BJ (cell line): ENCODE results near the gene SOX4. TPM values are rescaled to one million over a fixed set of nuclear protein-coding genes. Genes with fewer than 3 reads are reported as not detected.
A peak's percentile ranks its signal among the peaks of the same experiment; 100 is the strongest.

ENCODE experiments used
- CTCF ChIA-PET: fragments of 350-600 bp; formaldehyde crosslinking; extraction: SDS; loops from one replicate; lab custom pipeline; 2021; ENCODE audit warnings: antibody characterized with exemption, inconsistent platforms; lab: Yijun Ruan, JAX
- POLR2A ChIA-PET: fragments of 300-600 bp; sonication (Branson Sonifier 250); formaldehyde crosslinking; extraction: SDS; loops from one replicate; lab custom pipeline; 2021; ENCODE audit warnings: antibody characterized with exemption; lab: Charles Lee
- DNase-seq: peaks from one replicate; pipeline ENCODE4 v3.0.0-alpha.2; 2011; ENCODE audit warnings: low read depth
- H3K27me3 ChIP-seq: 2 replicates; pipeline ENCODE4 v1.6.0; 2011; ENCODE audit warnings: low read length; ENCODE audit not compliant: control insufficient read depth, insufficient read depth
- H3K36me3 ChIP-seq: 2 replicates; pipeline ENCODE4 v1.5.1; 2011; ENCODE audit warnings: low read length; ENCODE audit not compliant: control insufficient read depth, insufficient read depth
- H3K4me3 ChIP-seq: 2 replicates; pipeline ENCODE4 v1.5.1; 2011; ENCODE audit warnings: low read depth, mild to moderate bottlenecking, control low read depth, low read length
- polyA plus RNA-seq: library from polyadenylated mRNA; depleted of rRNA; stranded (reverse); fragments of >200 nt; gene quantifications from 2 replicates; pipeline ENCODE4 v1.2.3, GENCODE V29; 2011
- small RNA-seq: library from RNA; depleted of rRNA; stranded (forward); fragments of <200 nt; gene quantifications from one replicate; pipeline ENCODE3, GENCODE V24; 2012; ENCODE audit warnings: low replicate concordance, low read depth; ENCODE audit not compliant: insufficient read length
- TF ChIP-seq, protein P1 (sequence below): IDR thresholded peaks from 2 replicates; pipeline ENCODE4 v1.5.1; 2011; ENCODE audit warnings: low read depth, mild to moderate bottlenecking, control low read depth, inconsistent platforms, low read length, moderate library complexity; ENCODE audit not compliant: insufficient read depth

Gene SOX4
- polyA plus RNA-seq, 1 experiment: 2.4 TPM

DNA sequence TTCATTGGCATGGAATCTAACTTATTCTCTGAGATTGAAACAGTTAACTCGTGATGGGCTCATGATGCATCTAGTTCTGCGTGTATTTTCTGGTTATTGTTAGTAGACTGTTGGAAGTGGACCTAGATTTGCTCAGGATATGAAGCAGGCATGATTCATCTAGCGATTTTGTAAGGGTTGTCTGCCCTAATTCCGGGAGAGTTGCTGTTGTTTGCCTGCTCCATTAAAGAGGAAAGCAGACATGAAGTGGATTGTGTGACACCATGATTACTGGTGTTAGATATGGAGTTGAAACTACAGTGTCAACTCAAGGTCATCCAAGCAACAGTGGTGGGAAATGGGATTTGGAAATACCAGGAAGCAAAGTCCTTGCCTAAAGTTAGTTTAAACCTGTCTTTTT, 41.0 kb downstream of the SOX4 start:
- CTCF ChIA-PET: no interaction called here
- Histone ChIP-seq H3K4me3 (no peak overlapping the region), H3K36me3 (no peaks in the 10 kb centered on the region), H3K27me3 (no peaks in the 10 kb centered on the region)
- TF ChIP-seq, protein P1, sequence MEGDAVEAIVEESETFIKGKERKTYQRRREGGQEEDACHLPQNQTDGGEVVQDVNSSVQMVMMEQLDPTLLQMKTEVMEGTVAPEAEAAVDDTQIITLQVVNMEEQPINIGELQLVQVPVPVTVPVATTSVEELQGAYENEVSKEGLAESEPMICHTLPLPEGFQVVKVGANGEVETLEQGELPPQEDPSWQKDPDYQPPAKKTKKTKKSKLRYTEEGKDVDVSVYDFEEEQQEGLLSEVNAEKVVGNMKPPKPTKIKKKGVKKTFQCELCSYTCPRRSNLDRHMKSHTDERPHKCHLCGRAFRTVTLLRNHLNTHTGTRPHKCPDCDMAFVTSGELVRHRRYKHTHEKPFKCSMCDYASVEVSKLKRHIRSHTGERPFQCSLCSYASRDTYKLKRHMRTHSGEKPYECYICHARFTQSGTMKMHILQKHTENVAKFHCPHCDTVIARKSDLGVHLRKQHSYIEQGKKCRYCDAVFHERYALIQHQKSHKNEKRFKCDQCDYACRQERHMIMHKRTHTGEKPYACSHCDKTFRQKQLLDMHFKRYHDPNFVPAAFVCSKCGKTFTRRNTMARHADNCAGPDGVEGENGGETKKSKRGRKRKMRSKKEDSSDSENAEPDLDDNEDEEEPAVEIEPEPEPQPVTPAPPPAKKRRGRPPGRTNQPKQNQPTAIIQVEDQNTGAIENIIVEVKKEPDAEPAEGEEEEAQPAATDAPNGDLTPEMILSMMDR: no peak
- peak; percentile 86 for DNase-seq
- POLR2A ChIA-PET: no interaction called here

DNA sequence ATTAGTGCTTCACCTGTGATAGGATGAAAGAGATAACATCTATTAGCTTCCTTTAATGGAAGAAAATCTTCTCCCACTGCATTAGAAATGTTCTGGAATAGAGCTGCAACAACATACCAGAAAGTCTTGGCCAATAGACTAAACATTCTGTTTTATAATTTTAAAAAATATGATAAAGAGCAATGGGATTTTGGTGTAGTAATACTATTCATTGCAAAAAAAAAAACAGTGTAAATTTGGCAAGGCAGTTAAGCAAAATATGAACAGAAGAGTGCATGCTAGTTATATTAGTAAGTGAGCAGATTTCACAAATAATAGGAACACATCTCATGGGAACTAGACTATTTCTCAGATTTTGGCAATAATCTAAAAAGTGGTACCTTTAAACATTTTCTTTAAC, 43.3 kb downstream of the SOX4 start:
- Histone ChIP-seq H3K27me3 (no peaks in the 10 kb centered on the region), H3K4me3 (no peak overlapping the region), H3K36me3 (no peaks in the 10 kb centered on the region)
- CTCF ChIA-PET: interaction anchor here (0.7 kb wide), 1 partner anchor 1244 kb away, joined by 3 read pairs; no protein-coding TSS in a partner anchor
- TF ChIP-seq, protein P1: no peak
- POLR2A ChIA-PET: no interaction called here
- no peak for DNase-seq

DNA sequence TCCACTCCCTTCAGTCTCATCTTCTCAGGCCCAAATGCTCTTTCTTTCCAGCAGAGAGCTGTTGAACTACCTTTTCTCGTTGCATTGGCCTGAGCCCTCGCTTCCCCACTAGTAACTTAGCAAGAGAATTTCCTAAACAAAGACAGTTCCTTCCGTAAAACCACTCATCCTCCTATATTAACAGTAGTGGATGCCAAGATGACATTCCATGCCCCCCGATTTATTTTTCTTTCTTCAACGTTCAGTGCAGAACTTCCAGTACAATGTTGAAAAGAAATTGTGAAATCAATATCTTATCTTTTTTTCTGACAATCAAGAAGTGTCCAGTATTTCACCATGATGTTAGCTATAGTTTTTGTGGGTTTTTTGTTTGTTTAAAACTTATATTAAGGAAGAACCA, 45.8 kb downstream of the SOX4 start:
- ChIA-PET POLR2A (no interaction called here), CTCF (no interaction called here)
- H3K4me3 ChIP-seq: no peak overlapping the region
- no peak for DNase-seq
- no peaks in the 10 kb centered on the region for H3K36me3 ChIP-seq
- TF ChIP-seq, protein P1: no peak
- H3K27me3 ChIP-seq: no peaks in the 10 kb centered on the region

Small RNA genes within 50 kb of the gene (small RNA-seq; reads per million reads assigned to genes)
- not detected for gene BOLA2P3
